Transverse colon (tissue), 4 donors: Measurements from ENCODE around the gene CST8. TPM values are rescaled to one million over a fixed set of nuclear protein-coding genes. Genes with fewer than 3 reads are reported as not detected.

Source experiments
- DNase-seq: peaks from one replicate; pipeline ENCODE4 v3.0.0-alpha.2; 2019
- H3K27ac ChIP-seq, 4 donors: fragments of 200-600 bp; sonication (generic); 2 replicates each; pipeline ENCODE4 v1.5.1; 2016 to 2018; ENCODE audit warnings: inconsistent platforms in 4 of 4
- H3K27me3 ChIP-seq: fragments of 200-600 bp; sonication (generic); 2 replicates; pipeline ENCODE4 v1.5.1; 2017; ENCODE audit warnings: inconsistent platforms
- H3K36me3 ChIP-seq, 4 donors: fragments of 200-600 bp; sonication (generic); 2 replicates each; pipeline ENCODE4 v1.5.1; 2017 to 2019; ENCODE audit warnings: inconsistent platforms in 4 of 4
- H3K4me1 ChIP-seq, 4 donors: fragments of 200-600 bp; sonication (generic); 2 replicates each; pipeline ENCODE4 v1.5.1; 2017 to 2020; ENCODE audit warnings: inconsistent platforms in 4 of 4
- H3K4me3 ChIP-seq, 4 donors: fragments of 200-600 bp; sonication (generic); 1 replicate in 1 of 4; 2 replicates in 3 of 4; pipeline versions ENCODE4 v1.5.1 to v1.6.1; 2017 to 2019; ENCODE audit warnings: inconsistent platforms in 4 of 4
- H3K9me3 ChIP-seq, 2 donors: fragments of 200-600 bp; sonication (generic); 2 replicates each; pipeline ENCODE4 v1.5.1; 2017 to 2019; ENCODE audit warnings: inconsistent platforms in 2 of 2
- CTCF ChIP-seq, 5 experiments: fragments of 200-600 bp in 3 of 5; fragments of 450-650 bp in 2 of 5; sonication (generic) in 3 of 5; IDR thresholded peaks; 1 replicate in 2 of 5; 2 replicates in 3 of 5; pipeline ENCODE4 v1.5.1; 2016 to 2017; ENCODE audit warnings: antibody characterized with exemption in 5 of 5, inconsistent platforms in 3 of 5, mild to moderate bottlenecking in 2 of 5, moderate library complexity in 1 of 5
- EP300 ChIP-seq: sonication (generic); formaldehyde crosslinking; IDR thresholded peaks from one replicate; pipeline ENCODE4 v1.6.1; 2017; ENCODE audit warnings: antibody characterized with exemption, low read depth
- POLR2A ChIP-seq: fragments of 450-650 bp; IDR thresholded peaks from one replicate; pipeline ENCODE4 v1.6.1; 2016; ENCODE audit warnings: antibody characterized with exemption, mild to moderate bottlenecking, moderate library complexity
- POLR2AphosphoS5 ChIP-seq, 3 donors: sonication (generic); formaldehyde crosslinking; IDR thresholded peaks; one replicate each; pipeline ENCODE4 v1.6.1; 2016; ENCODE audit warnings: antibody characterized with exemption in 3 of 3
- WGBS, 2 donors: methylation state at CpG; one replicate each; pipeline ENCODE4 v1.1.5; 2018; ENCODE audit warnings: low coverage in 1 of 2; 5-methylcytosine and 5-hydroxymethylcytosine counted together
- in situ Hi-C, 4 donors: fragments of 200-750 bp; cut with MboI; loops; one replicate each; pipeline versions ENCODE4 v1.15.0 to v1.15.1; 2017; ENCODE audit warnings: low sequenced_read_pairs in 3 of 4, low pct_ligation_motif_present in 1 of 4, low pct_unique_long_range_greater_than_20kb in 1 of 4
- intact Hi-C: fragments of 100-400 bp; cut with DNase I; formaldehyde crosslinking; loops from one replicate; pipeline ENCODE4 v1.15.1; 2023; ENCODE audit warnings: low total_unique reads
- total RNA-seq, 4 donors: library from RNA; depleted of rRNA; stranded (reverse); fragments of >200 nt; gene quantifications; one replicate each; pipeline ENCODE4 v1.1.0, GENCODE V29; 2016

CST8 gene
- total RNA-seq, 4 donors from 2014 or later: not detected

GRCh38 chr20:23445596-23446217 lies 45.2 kb upstream of the CST8 start:
- Histone ChIP-seq H3K4me1 (no peaks in the 10 kb centered on the region), H3K27ac (no peak overlapping the region), H3K36me3 (no peaks in the 10 kb centered on the region), H3K9me3 (no peaks in the 10 kb centered on the region), H3K27me3 (no peaks in the 10 kb centered on the region), H3K4me3 (no peak overlapping the region)
- 96% methylated on average over 7 of the region's 7 CpGs; no CpG with 5 or more reads in 1 of the 2 donors for WGBS, 2 donors
- in situ Hi-C loops (loop anchor here in 3 of 4 donors (10.0 to 25.0 kb wide), 3 partner anchors 159 to 169 kb away; partner anchors contain the start of gene CST9 (in 2 of the 3)), intact Hi-C loops (no loop called here)
- TF ChIP-seq CTCF (IDR thresholded peaks at IDR 0.05) (no peak), POLR2AphosphoS5 (IDR thresholded peaks at IDR 0.05) (no peak)
- no peak for DNase-seq

GRCh38 chr20:23446505-23446904 lies 44.4 kb upstream of the CST8 start:
- WGBS, 2 donors: 54 to 79% methylated on average over 2 to 8 of the region's 8 CpGs
- Histone ChIP-seq H3K27ac (no peak overlapping the region), H3K4me3 (no peak overlapping the region), H3K9me3 (no peaks in the 10 kb centered on the region), H3K4me1 (no peaks in the 10 kb centered on the region), H3K27me3 (no peaks in the 10 kb centered on the region), H3K36me3 (no peaks in the 10 kb centered on the region)
- in situ Hi-C loops: loop anchor here in 3 of 4 donors (10.0 to 25.0 kb wide), 3 partner anchors 158 to 168 kb away; partner anchors contain the start of gene CST9 (in 2 of the 3)
- TF ChIP-seq POLR2AphosphoS5 (IDR thresholded peaks at IDR 0.05) (no peak), POLR2A (no peak), CTCF (IDR thresholded peaks at IDR 0.05) (peak; percentile 17 to 38 (median 35)), EP300 (no peak)
- intact Hi-C loops: no loop called here
- DNase-seq: peak; percentile 66

GRCh38 chr20:23448167-23448566 lies 42.8 kb upstream of the CST8 start:
- no peak overlapping the region for H3K4me3 ChIP-seq
- no peak for DNase-seq
- WGBS, 2 donors: 81 to 84% methylated on average over 4 to 5 of the region's 5 CpGs
- H3K4me1 ChIP-seq: no peaks in the 10 kb centered on the region
- no peak overlapping the region for H3K27ac ChIP-seq
- no peaks in the 10 kb centered on the region for H3K36me3 ChIP-seq
- no peak for TF ChIP-seq EP300
- TF ChIP-seq CTCF (IDR thresholded peaks at IDR 0.05): no peak
- TF ChIP-seq POLR2AphosphoS5 (IDR thresholded peaks at IDR 0.05): no peak
- TF ChIP-seq POLR2A: no peak
- intact Hi-C loops: no loop called here
- H3K9me3 ChIP-seq: no peaks in the 10 kb centered on the region
- in situ Hi-C loops: loop anchor here in 3 of 4 donors (10.0 to 25.0 kb wide), 3 partner anchors 157 to 167 kb away; partner anchors contain the start of gene CST9 (in 2 of the 3)
- no peaks in the 10 kb centered on the region for H3K27me3 ChIP-seq

- H3K36me3 ChIP-seq: no peaks in the 10 kb centered on the region
- intact Hi-C loops (no loop called here), in situ Hi-C loops (loop anchor here in 3 of 4 donors (10.0 to 25.0 kb wide), 3 partner anchors 155 to 165 kb away; partner anchors contain the start of gene CST9 (in 2 of the 3))
- TF ChIP-seq CTCF (IDR thresholded peaks at IDR 0.05) (no peak), POLR2A (no peak), POLR2AphosphoS5 (IDR thresholded peaks at IDR 0.05) (no peak), EP300 (no peak)
- no peak for DNase-seq
- no peaks in the 10 kb centered on the region for H3K4me1 ChIP-seq
- no peaks in the 10 kb centered on the region for H3K27me3 ChIP-seq
- H3K27ac ChIP-seq: no peak overlapping the region
- H3K4me3 ChIP-seq: no peak overlapping the region
- WGBS, 2 donors: 37% methylated on average over 3 of the region's 3 CpGs; no CpG with 5 or more reads in 1 of the 2 donors
- H3K9me3 ChIP-seq: no peaks in the 10 kb centered on the region
These were observed 41.5 kb upstream of the CST8 start for GRCh38 chr20:23449421-23449820.
